ENCODE measurements around the gene LAMA2. TPM values are rescaled to one million over a fixed set of nuclear protein-coding genes. Genes with fewer than 3 reads are reported as not detected.

The LAMA2 gene
- total and polyA plus RNA-seq, 2 donors: 54.2 to 190 TPM

DNA sequence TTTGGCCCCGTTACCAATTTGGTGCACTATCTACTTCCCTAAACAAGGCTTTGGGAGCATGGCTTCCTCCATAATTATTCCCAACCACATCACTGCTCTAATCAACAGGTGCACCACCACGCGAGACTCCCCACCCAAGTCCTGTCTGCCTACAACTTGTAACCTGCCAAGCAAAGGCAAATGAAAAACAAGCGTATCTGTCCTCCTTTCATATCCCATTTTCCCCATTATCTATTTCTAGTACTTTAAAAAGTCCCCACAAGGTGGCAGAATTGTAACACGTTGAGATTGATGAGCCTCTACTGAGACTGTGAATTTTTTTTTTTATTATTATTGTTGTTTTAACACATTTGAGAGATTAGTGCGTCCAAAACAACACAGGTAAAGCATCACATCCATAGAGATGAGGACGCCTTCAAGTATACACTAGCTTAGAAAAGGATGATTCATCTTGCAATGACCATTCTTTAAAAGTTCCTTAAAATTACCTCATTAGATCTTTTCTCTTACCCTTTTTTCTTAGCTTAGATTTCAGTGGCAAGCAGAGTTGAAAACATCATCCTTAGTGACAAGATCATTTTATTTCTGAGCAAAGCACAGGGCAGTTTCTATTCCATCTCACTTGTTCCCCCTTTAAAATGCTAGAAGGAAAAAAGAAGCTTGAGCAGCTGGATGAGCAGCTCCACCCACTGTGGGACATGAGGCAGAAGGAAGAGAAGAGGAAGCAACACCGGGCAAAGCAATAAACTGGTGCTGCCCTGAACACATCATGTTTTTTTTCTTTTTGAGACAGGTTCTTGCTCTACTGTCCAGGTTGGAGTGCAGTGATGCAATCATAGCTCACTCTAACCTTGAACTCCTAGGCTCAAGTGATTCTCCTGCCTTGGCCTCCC is 616.3 kb downstream of the LAMA2 start:
- 16% methylated on average over 8 of the region's 8 CpGs for WGBS
- DNase-seq (ENCODE audit: extremely low spot score): peak; percentile 67
- no peaks in the 10 kb centered on the region for H3K4me1 ChIP-seq (ENCODE audit: insufficient read depth)
- H3K36me3 ChIP-seq (ENCODE audit: insufficient read depth): no peaks in the 10 kb centered on the region
- no peak overlapping the region for H3K4me3 ChIP-seq (ENCODE audit: low read depth, low read length)
- H3K27ac ChIP-seq (ENCODE audit: low read depth): no peak overlapping the region

DNA sequence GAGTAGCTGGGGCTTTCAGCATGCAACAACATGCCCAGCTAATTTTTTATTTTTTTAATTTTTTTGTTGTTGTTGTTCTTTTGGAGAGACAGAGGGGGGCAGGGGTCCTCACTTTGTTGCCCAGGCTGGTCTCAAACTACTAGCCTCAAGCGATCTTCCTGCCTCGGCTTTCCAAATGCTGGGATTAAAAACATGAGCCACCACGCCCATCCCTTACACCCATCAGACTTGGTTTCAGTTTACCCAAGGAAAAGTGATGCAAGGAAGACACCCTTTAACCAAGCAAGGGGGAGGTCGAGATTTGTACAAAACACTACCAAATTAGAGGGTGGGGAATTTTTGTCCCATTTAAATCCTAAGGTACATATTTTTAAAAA is 616.9 kb downstream of the LAMA2 start:
- H3K36me3 ChIP-seq (ENCODE audit: insufficient read depth): no peaks in the 10 kb centered on the region
- H3K27ac ChIP-seq (ENCODE audit: low read depth): no peak overlapping the region
- no peaks in the 10 kb centered on the region for H3K4me1 ChIP-seq (ENCODE audit: insufficient read depth)
- 88% methylated on average over 4 of the region's 4 CpGs for WGBS
- no peak overlapping the region for H3K4me3 ChIP-seq (ENCODE audit: low read depth, low read length)
- no peak for DNase-seq (ENCODE audit: extremely low spot score)

DNA sequence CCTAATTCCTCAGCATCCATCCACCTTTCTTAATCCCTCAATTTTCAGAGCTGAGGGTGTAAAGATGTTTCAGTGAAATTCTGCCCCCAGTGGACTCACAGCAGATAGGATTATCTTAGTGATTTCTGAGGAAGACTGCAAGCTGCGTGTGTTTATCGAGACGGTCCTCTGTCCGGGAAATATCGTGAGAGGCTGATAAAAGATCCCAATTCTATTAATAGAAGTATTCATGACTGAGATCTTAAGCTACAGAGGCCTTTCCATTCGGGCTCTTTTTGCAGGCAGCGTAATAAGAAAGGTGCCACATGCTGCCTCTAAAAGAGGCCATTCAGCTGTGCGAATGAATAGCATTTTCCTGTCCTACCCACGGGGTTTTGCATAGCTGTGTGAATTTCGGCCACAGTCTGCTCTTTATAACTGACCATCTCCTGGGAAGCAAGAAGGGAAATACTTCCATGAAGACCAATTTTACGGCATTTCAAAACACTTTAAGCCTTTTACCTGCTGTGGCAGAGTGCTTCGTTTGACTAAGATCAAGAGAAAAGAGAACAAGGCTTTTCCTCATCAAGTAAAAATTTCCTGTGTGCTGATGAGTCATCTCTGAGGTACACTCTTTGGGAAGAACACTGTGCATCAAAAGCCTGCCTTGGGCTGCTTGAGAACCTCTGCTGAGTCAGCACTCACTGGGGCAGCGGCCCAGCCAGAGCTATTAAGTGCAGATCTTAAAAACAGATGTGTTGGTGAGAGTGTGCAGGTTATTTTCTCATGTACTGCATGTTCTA is 618.2 kb downstream of the LAMA2 start:
- Histone ChIP-seq H3K36me3 (ENCODE audit: insufficient read depth) (no peaks in the 10 kb centered on the region), H3K4me1 (ENCODE audit: insufficient read depth) (no peaks in the 10 kb centered on the region), H3K4me3 (ENCODE audit: low read depth, low read length) (no peak overlapping the region), H3K27ac (ENCODE audit: low read depth) (peak overlapping the region; percentile 41)
- DNase-seq (ENCODE audit: extremely low spot score): peak; percentile 88
- 43% methylated on average over 13 of the region's 13 CpGs for WGBS

DNA sequence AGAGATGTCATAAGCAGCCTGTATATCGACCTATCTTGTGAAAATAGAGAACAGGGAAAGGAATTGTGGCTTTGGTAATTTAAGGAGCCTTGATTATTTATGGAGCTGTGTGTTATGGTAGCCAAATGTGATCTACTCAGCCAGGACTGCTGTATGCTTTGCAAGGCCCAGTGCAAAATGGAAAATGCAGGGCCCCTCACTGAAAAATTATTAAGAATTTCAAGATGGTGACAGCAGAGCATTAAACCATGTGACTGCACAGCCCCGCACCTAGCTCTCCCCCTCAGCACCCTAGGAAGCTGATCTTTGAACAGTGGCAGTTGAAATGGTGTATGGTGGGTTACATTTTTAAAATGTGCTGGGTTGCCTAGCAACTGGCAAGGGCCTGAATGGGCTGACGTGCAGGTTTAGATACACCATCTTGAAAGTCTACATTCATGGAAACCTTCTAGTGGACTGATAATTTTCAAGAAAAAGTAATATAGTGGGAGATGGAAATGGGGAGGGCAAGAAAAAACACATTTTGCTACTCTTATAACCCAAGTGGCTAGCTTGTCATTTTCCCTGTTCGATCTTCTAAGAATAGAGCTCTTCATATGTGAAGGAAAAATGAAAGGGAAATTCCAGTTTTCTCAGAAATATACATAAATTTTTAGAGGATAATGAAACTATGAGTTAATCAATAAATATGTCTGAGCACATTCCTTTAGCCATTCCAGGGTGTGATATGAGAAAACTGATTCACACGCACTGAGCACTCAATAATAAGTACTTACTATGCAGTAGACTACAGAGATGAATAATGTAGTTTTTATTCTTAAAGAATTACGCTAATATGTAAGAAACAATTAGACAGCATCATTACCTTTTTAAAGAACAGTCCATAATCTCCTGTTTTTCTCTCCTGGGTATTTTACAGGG is 619.1 kb downstream of the LAMA2 start:
- no peak for DNase-seq (ENCODE audit: extremely low spot score)
- Histone ChIP-seq H3K36me3 (ENCODE audit: insufficient read depth) (no peaks in the 10 kb centered on the region), H3K4me3 (ENCODE audit: low read depth, low read length) (no peak overlapping the region), H3K4me1 (ENCODE audit: insufficient read depth) (no peaks in the 10 kb centered on the region), H3K27ac (ENCODE audit: low read depth) (no peak overlapping the region)
- WGBS: 82% methylated on average over 6 of the region's 6 CpGs

DNA sequence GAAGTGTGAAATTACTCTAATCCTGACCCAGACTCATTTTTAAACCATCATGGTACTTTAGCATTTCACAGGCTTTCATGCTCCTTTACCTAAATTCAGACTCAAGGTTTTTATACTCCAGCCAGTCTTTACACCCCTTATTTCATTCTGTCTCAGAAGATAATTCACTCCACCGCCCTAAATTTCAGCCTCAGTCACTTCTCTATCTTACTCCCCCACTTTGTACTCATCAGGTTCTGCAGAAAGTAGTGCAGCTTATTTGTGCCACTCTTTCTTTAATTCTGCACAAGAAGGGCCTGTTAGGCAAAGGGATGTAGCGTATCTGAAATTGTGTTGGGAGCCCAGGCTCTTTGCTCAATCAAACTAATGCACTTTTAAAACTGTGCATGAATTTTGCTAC is 621.5 kb downstream of the LAMA2 start:
- no peak for DNase-seq (ENCODE audit: extremely low spot score)
- 96% methylated on average over 2 of the region's 2 CpGs for WGBS
- Histone ChIP-seq H3K4me1 (ENCODE audit: insufficient read depth) (no peaks in the 10 kb centered on the region), H3K4me3 (ENCODE audit: low read depth, low read length) (no peak overlapping the region), H3K36me3 (ENCODE audit: insufficient read depth) (no peaks in the 10 kb centered on the region), H3K27ac (ENCODE audit: low read depth) (no peak overlapping the region)

DNA sequence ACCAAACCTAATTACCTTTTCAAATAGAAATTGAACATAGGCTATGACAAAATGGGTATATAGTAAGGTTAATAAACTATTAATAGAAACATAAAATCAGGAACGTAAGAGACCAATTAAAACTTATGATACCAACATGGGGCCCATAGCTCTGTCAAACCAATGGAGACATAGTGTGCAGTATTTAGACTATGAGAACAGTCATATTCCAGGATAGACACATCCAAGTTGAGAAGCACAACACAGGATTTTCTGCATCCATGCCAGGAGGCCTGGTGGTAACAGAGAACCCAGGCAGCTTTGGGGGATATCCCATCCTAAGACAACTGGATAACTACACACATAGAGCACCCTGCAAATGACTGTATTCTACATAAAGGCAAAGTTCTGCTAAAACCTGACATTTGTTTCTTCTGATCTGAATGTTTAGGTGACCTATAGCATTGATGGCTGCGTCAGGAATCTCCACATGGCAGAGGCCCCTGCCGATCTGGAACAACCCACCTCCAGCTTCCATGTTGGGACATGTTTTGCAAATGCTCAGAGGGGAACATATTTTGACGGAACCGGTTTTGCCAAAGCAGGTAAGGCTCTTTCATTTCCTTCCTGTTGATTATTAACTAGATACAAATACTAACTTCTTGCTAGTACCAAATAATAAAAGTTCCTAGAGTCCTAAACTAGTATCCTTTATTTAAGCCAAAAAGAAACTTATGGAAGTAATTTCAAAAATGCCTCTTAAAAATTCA is 624.3 kb downstream of the LAMA2 start:
- H3K4me1 ChIP-seq (ENCODE audit: insufficient read depth): no peaks in the 10 kb centered on the region
- no peak overlapping the region for H3K27ac ChIP-seq (ENCODE audit: low read depth)
- WGBS: 86% methylated on average over 5 of the region's 5 CpGs
- peak; percentile 70 for DNase-seq (ENCODE audit: extremely low spot score)
- no peaks in the 10 kb centered on the region for H3K36me3 ChIP-seq (ENCODE audit: insufficient read depth)
- no peak overlapping the region for H3K4me3 ChIP-seq (ENCODE audit: low read depth, low read length)

DNA sequence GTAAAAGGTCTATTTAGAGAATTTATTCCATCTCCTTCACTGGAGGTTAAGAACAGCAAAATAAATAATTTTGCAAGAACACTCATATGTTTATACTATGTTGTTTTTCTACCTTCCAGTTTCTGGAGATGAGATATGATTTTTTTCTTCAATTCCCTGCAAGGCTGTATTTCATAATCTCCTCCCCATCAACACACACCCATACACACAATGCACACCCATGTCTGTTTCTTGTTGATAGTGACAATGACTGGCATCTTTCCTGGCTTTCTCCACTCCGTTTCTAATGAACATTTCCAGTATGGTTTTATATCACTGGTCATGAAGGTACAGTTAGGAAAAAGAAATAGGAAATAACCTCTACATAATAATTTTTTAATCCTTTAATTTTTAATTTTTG is 624.9 kb downstream of the LAMA2 start:
- Histone ChIP-seq H3K4me1 (ENCODE audit: insufficient read depth) (no peaks in the 10 kb centered on the region), H3K36me3 (ENCODE audit: insufficient read depth) (no peaks in the 10 kb centered on the region), H3K27ac (ENCODE audit: low read depth) (no peak overlapping the region), H3K4me3 (ENCODE audit: low read depth, low read length) (no peak overlapping the region)
- DNase-seq (ENCODE audit: extremely low spot score): no peak
- 78% methylated on average over 1 of the region's 1 CpG for WGBS

DNA sequence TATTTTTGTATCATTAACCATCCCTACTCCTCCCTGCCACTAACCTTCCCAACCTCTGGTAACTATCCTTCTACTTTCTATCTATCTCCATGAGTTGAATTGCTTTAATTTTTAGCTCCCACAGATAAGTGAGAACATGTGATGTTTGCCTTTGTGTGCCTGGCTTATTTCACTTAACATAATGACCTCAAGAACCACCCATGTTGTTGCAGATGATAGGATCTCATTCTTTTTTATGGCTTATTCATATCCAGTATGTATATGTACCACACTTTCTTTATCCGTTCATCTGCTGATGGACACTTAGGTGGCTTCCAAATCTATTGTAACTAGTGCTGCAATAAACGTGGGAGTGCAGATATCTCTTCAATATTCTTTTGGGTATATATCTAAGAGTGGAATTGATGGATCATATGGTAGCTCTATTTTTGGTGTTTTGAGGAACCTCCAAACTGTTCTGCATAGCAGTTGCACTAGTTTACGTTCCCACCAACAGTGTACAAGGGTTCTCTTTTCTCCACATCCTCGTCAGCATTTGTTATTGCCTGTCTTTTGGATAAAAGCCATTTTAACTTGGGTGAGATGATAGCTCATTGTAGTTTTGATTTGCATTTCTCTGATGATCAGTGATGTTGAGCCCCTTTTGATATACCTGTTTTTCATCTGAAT is 625.7 kb downstream of the LAMA2 start:
- Histone ChIP-seq H3K4me3 (ENCODE audit: low read depth, low read length) (no peak overlapping the region), H3K36me3 (ENCODE audit: insufficient read depth) (no peaks in the 10 kb centered on the region), H3K27ac (ENCODE audit: low read depth) (no peak overlapping the region), H3K4me1 (ENCODE audit: insufficient read depth) (no peaks in the 10 kb centered on the region)
- no peak for DNase-seq (ENCODE audit: extremely low spot score)
- 73% methylated on average over 4 of the region's 4 CpGs for WGBS

DNA sequence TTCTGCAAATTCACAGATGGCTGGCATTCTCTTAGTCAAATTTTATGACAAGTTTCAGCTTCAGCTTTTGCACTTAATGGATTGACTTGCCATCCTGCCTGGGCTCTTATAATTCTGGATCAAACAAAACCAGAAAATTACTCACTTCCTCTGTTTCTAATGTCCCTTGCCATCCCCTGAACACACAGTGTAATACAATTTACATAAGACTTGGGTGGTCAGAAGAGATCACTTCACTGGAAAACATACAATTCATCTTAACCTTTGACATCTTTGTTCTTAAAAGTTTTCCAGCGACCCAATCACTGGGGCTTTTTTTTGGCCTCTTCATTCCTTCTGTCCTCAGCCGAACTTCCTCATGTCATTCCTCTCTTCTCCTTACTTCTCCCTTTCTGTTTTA is 628.0 kb downstream of the LAMA2 start:
- no peak for DNase-seq (ENCODE audit: extremely low spot score)
- H3K36me3 ChIP-seq (ENCODE audit: insufficient read depth): no peaks in the 10 kb centered on the region
- 53% methylated on average over 2 of the region's 2 CpGs for WGBS
- H3K4me3 ChIP-seq (ENCODE audit: low read depth, low read length): no peak overlapping the region
- no peaks in the 10 kb centered on the region for H3K4me1 ChIP-seq (ENCODE audit: insufficient read depth)
- H3K27ac ChIP-seq (ENCODE audit: low read depth): no peak overlapping the region

DNA sequence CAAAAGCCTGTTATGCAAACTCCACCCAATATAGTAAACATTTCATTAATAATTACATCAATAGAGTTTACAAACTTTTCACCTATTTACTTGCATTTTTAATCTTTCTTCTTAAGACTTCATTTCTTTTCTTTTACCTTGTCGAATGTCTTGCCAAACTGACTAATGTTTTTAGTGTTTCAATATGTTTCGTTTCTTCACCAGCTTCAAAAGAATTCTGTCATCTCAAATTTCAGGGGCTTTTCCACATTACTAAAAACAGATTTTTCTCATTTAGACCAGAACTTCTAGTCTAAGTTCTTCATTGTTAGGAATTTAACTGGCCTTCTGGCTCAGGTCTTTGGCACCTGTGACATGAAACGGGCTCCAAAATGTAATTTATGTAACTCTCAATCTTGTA is 630.5 kb downstream of the LAMA2 start:
- Histone ChIP-seq H3K36me3 (ENCODE audit: insufficient read depth) (peaks cover 1% of the 10 kb centered on the region), H3K4me3 (ENCODE audit: low read depth, low read length) (no peak overlapping the region), H3K27ac (ENCODE audit: low read depth) (no peak overlapping the region), H3K4me1 (ENCODE audit: insufficient read depth) (no peaks in the 10 kb centered on the region)
- WGBS: 59% methylated on average over 3 of the region's 3 CpGs
- DNase-seq (ENCODE audit: extremely low spot score): no peak

DNA sequence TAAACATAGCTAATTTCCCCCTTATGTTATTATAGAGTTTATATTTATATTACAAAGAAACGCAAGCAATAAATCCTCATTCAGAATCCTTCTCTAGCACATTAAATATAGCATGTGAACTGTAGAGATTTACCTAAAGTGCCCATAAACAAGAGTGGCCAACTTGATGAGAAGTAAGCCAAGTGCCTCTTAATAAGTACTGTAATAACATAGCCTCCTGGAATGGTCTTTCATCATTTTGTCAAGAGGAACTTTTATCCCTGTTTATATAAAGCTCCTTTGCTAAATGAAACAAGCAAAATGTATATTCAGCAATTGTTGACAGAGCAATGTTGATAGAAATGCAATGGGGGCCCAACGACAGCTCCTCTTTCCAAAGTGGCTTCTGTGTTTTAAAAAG is 632.1 kb downstream of the LAMA2 start:
- H3K27ac ChIP-seq (ENCODE audit: low read depth): no peak overlapping the region
- no peaks in the 10 kb centered on the region for H3K4me1 ChIP-seq (ENCODE audit: insufficient read depth)
- H3K36me3 ChIP-seq (ENCODE audit: insufficient read depth): peaks cover 1% of the 10 kb centered on the region
- H3K4me3 ChIP-seq (ENCODE audit: low read depth, low read length): no peak overlapping the region
- WGBS: 57% methylated on average over 2 of the region's 2 CpGs
- DNase-seq (ENCODE audit: extremely low spot score): no peak

DNA sequence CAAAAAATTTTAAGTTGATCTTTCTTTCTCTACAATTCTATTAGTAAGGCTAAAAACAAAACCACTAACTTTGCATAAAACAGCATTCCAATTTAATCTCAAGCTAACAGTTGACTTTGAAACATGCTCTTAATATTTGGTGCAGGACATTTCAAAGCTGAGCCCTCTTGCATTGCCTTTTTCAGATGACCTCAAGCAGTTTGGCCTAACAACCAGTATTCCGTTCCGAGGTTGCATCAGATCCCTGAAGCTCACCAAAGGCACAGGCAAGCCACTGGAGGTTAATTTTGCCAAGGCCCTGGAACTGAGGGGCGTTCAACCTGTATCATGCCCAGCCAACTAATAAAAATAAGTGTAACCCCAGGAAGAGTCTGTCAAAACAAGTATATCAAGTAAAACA is 633.1 kb downstream of the LAMA2 start:
- H3K36me3 ChIP-seq (ENCODE audit: insufficient read depth): peaks cover 1% of the 10 kb centered on the region
- H3K4me3 ChIP-seq (ENCODE audit: low read depth, low read length): no peak overlapping the region
- 92% methylated on average over 3 of the region's 3 CpGs for WGBS
- no peak for DNase-seq (ENCODE audit: extremely low spot score)
- H3K27ac ChIP-seq (ENCODE audit: low read depth): no peak overlapping the region
- H3K4me1 ChIP-seq (ENCODE audit: insufficient read depth): no peaks in the 10 kb centered on the region

Data from urinary bladder (tissue), 4 donors.